ENCODE results near the gene AGT. TPM values are rescaled to one million over a fixed set of nuclear protein-coding genes. Genes with fewer than 3 reads are reported as not detected.

AGT gene
- total and polyA plus RNA-seq, 2 experiments from 2014 or later = 0.11 TPM; not detected in 1

DNA sequence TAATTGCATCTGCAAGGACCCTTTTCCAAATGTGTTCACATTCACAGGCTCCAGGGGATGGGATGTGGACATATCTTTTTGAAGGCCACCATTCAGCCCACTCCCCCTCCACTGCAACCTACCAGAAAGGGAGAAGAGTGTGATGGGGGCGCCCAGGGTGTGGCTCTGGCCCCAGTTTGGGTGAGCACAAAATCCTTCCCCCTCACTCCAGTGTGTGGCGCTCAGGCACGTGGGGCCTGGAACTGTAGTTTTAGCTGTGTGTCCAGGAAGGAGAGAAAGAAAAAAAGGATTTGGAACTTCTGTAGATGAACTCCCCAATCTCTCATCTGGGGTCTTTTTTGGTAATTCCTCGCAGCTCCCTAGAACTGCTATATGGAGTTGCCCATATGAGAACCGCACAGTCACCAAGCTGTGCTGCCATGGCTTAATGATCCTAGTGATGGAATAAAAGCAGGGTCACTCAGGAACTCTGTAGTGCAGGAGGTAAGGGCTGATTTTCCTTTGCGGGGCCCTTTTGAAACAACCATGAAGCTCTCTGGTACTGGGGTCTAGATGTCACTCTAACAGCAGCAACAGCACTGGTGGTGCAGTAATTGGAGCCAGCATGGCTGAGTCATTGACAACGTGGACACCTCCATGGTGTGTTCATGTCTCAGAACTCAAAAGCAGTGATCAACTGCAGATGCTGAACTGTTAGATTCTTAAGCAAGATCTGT, 17.0 kb downstream of the AGT start (continued):
- TF ChIP-seq ZNF462 (CRISPR knock-in tag; IDR thresholded peaks at IDR 0.05) (no peak), ETS1 (IDR thresholded peaks at IDR 0.05) (no peak)

GRCh38 chr1:230696218-230696617, 17.7 kb downstream of the AGT start:
- ATAC-seq (no peak), DNase-seq (ENCODE audit: low spot score) (no peak)
- TF ChIP-seq CREB1 (CRISPR knock-in tag; IDR thresholded peaks at IDR 0.05; ENCODE audit: low read depth) = no peak
- no peak for TF ChIP-seq EZH2phosphoT487 (IDR thresholded peaks at IDR 0.05; ENCODE audit: unreplicated experiment)
- TF ChIP-seq ZNF331 (CRISPR knock-in tag; IDR thresholded peaks at IDR 0.05; ENCODE audit: low read depth) = no peak
- TF ChIP-seq ETS1 (IDR thresholded peaks at IDR 0.05) = no peak
- TF ChIP-seq ZNF462 (CRISPR knock-in tag; IDR thresholded peaks at IDR 0.05) = no peak
- Mint-ChIP-seq H3K27me3 (ENCODE audit: insufficient read depth, low read depth, poor library complexity) (peaks cover 2% of the 10 kb centered on the region), H3K4me1 (peaks cover 7% of the 10 kb centered on the region), H3K9me3 (no peaks in the 10 kb centered on the region), H3K4me3 (no peak overlapping the region), H3K27ac (no peak overlapping the region), H3K36me3 (ENCODE audit: low read depth) (peaks cover 25% of the 10 kb centered on the region)
- Histone ChIP-seq H2AFZ (no peak overlapping the region), H4K20me1 (replicated peaks; ENCODE audit: insufficient read depth) (no peaks in the 10 kb centered on the region; the same call in 1 of the 2 replicates), H3K27me3 (ENCODE audit: insufficient read depth) (no peaks in the 10 kb centered on the region), H3F3A (replicated peaks; ENCODE audit: low read depth) (no peaks in the 10 kb centered on the region), H3K4me2 (no peak overlapping the region), H3K27ac (ENCODE audit: low read depth) (no peak overlapping the region), H3K79me2 (replicated peaks; ENCODE audit: insufficient read depth) (no peaks in the 10 kb centered on the region), H3K4me3 (no peak overlapping the region), H3K4me1 (ENCODE audit: insufficient read depth) (no peaks in the 10 kb centered on the region), H3K36me3 (ENCODE audit: insufficient read depth) (peaks cover 14% of the 10 kb centered on the region), H3K9me2 (ENCODE audit: insufficient read depth) (no peaks in the 10 kb centered on the region)
